HG02678 (cell line): Measurements from ENCODE around the gene KIF26A.
"Not testable (repeated sequence)": the region's sequence is repeated elsewhere in the genome, so short reads cannot be mapped to it uniquely, and the experiment has no call there.

Experiments used
- ATAC-seq: cut with Tn5 transposase; IDR thresholded peaks from one replicate; pipeline ENCODE4 v1.9.1; 2021; ENCODE audit warnings: mild to moderate bottlenecking, moderate library complexity; ENCODE audit not compliant: unreplicated experiment

KIF26A gene

GRCh38 chr14:104206281-104206904 is 68.0 kb downstream of the KIF26A start:
- ATAC-seq, result no peak

GRCh38 chr14:104207142-104208014 is 69.0 kb downstream of the KIF26A start:
- ATAC-seq, result no peak

- not testable (repeated sequence) for ATAC-seq
Observed at GRCh38 chr14:104208015-104208295, 69.6 kb downstream of the KIF26A start.

GRCh38 chr14:104208331-104208730 is 69.9 kb downstream of the KIF26A start:
- ATAC-seq, result not testable (repeated sequence)

GRCh38 chr14:104209071-104209470 is 70.7 kb downstream of the KIF26A start:
- not testable (repeated sequence) for ATAC-seq

GRCh38 chr14:104209985-104210816 is 71.8 kb downstream of the KIF26A start:
- ATAC-seq, result no peak

- no peak for ATAC-seq
Observed at GRCh38 chr14:104210817-104211195, 72.4 kb downstream of the KIF26A start.

GRCh38 chr14:104211215-104211614 is 72.8 kb downstream of the KIF26A start:
- no peak for ATAC-seq

- no peak for ATAC-seq
Observed at GRCh38 chr14:104211741-104212140, 73.4 kb downstream of the KIF26A start.

GRCh38 chr14:104212206-104213095 is 74.1 kb downstream of the KIF26A start:
- no peak for ATAC-seq

- no peak for ATAC-seq
Observed at GRCh38 chr14:104213301-104214034, 75.1 kb downstream of the KIF26A start.

- no peak for ATAC-seq
Observed at GRCh38 chr14:104214431-104215218, 76.2 kb downstream of the KIF26A start.

- no peak for ATAC-seq
Observed at GRCh38 chr14:104215706-104216334, 77.4 kb downstream of the KIF26A start.

GRCh38 chr14:104216457-104216856 is 78.1 kb downstream of the KIF26A start:
- ATAC-seq, result no peak

- no peak for ATAC-seq
Observed at GRCh38 chr14:104217486-104218360, 79.3 kb downstream of the KIF26A start.

- no peak for ATAC-seq
Observed at GRCh38 chr14:104218361-104219180, 80.2 kb downstream of the KIF26A start.

GRCh38 chr14:104219731-104220214 is 81.4 kb downstream of the KIF26A start:
- ATAC-seq, result no peak
